ENCODE results near the gene ZNG1B.
"Not testable (repeated sequence)": the region's sequence is repeated elsewhere in the genome, so short reads cannot be mapped to it uniquely, and the experiment has no call there.

ZNG1B gene

DNA sequence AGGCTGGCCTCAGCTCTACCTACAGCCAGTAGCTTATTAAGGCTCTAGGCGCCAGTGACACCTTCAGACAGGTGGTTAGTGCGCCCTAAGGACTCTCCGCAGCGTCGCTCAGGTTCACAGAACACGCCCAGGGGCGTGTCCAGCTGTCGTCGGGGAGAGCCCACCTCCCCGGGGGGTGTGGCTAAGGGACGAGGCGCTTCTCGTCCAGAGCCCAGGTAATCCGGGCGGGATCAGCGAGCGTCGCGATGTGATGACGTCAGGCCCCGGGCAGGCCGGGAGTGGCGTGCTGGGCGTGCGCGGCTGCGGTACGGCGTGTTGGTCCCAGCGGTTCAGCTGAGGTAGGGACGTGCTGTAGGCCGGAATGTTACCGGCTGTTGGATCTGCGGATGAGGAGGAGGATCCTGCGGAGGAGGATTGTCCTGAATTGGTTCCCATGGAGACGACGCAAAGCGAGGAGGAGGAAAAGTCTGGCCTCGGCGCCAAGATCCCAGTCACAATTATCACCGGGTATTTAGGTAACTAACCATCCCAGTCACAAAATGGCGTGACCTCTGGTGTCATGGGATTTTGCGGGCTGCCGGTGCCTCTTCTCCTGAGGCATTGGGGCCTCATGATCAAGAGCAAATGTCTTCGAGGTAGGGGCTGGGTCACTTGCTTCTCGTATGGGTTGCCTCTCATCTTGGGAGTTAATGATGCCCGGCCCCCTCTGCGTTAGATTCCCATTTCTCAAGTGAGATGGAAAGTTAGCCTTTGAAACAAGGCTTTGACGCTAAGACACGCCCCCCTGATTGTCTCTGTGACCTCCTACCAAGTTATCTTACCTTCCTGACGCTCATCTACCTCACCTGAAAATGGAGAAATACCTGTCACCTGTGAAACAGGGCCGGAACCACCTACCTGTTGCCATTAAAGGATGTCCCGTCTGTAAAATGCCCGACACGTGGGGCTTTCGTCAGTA, at the start of gene ZNG1B:
Gene ZNG1B, plus strand, starts transcription at position 184 of the 958 bp plus-strand sequence. Its CDS starts 178 bp downstream, at position 362.
- DNase-seq (ENCODE audit: low read depth, low spot score): peak; percentile 57

DNA sequence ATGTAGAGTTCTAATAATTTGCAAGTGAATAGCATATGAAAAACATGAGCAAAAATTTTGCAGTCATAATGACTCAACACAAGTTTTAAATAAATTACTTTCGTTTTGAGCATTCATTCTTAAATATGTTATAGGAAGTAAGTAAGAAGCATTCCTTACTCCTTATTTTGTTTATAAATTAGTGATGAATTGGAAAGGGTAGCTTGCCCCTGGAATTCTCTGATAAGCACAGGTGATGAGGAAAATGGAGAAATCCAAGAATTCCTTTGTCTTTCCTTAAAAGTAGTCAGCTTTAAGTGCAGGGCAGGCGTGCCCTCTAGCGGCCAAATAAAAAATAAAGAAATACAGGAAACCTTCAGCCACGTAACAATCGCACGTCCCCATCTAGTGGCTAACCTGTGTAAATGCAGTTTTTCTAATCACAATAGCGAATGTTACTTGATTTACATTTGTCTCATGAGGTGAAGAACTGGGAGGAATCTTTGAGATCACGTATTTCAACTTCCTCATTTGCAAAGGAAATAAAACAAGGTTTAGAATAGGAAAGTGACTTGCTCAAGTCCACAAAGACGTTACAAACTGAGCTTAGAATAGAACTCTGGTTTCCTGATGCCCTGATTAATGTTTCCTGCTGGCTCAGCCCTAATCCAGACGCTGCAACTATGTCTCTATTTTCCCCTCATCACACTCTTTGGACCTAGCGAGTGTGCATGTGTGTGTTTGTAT, 47.2 kb upstream of the ZNG1B start:
- DNase-seq (ENCODE audit: low read depth, low spot score): peak; percentile 64

DNA sequence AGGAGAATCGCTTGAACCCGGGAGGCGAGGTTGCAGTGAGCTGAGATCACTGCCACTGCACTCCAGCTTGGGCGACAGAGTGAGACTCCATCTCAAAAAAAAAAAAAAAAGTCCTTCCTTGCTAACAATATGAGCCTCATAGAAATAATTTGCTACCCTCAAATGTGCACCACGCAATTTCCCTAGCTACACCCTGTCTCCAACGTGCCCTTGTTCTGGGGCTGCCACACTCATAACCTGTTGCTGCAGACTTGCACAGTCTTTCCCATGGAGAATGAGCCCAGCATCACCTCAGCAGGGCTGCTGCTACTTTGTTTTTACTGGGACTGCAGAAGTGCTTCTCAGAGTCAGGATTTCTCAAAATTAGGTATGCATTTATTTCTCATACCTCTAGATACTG, 46.4 kb upstream of the ZNG1B start:
- DNase-seq (ENCODE audit: low read depth, low spot score): no peak

DNA sequence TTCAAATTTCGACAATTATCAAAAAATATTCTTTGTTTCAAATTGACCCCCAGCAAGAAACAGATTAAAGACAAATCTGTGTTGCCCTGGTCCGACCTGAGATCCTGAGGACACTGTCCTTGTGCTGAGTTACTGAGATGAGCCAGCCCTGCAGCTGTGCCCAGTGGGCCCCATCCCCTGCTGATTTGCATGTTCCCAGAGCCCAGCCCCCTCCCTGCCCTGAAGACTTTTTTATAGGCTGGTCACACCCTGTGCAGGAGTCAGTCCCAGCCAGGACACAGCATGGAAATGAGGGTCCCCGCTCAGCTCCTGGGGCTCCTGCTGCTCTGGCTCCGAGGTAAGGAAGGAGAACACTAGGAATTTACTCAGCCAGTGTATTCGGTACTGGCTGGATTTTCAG, 31.4 kb upstream of the ZNG1B start:
- DNase-seq (ENCODE audit: low read depth, low spot score): no peak

DNA sequence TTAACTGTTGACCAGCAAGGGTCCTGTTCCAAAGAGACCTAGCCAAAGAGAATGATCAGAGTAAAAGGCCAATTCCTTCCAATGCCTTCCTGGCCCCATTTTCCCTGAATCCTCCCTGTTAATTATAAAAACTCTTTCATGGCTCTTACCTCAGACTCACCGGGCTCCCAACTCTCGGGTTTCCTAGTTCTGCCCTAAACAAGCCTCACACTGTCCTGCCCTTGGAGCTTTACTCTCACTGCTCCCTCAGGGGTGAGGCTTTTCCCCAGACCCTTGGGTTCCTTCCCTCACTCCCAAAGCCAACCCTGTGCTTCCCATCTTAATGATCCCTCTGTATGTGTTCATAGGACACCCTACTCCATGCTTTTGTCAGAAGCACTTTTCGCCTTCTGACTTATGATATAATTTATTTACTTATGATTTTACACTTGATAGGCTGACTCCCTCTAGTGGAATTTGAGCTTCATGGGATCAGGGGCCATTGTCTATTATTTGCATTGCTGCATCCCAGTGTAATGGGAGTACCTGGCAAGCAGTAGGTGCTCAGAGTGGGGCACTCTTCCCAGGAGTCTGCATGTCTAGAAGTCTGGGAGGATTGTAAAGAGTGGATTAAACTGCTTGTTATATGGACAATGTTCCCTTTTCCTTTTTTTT, 29.9 kb upstream of the ZNG1B start:
- no peak for DNase-seq (ENCODE audit: low read depth, low spot score)

DNA sequence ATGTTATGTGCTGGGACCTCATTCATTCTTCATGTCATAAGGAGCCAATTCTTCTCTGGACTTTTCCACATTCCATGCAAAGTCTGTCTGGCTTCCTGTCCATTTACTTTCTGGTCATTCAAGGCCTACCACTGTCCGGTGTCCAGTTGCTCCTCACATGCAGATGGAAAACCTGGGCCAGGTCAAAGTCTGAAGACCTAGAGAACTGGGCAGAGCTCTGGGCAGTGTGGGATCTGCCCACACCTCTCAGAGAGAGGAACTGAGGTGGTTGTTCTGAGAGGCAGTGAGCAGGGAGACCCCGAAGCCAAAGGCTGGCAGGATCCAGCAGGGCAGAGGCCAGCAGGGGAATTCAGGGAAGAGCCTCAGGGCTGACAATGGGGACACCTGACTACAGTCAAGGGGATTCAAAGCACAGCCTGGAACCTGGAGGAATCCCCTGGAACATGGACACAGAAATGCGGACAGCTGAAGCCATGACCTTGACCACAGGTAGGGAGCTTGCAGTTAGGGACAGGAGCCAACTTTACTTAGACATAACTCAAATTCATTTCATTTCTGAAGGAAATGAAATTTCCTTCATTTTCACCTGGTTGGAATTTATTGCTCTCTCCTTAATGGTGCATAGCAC, 25.7 kb upstream of the ZNG1B start:
- DNase-seq (ENCODE audit: low read depth, low spot score): not testable (repeated sequence)

DNA sequence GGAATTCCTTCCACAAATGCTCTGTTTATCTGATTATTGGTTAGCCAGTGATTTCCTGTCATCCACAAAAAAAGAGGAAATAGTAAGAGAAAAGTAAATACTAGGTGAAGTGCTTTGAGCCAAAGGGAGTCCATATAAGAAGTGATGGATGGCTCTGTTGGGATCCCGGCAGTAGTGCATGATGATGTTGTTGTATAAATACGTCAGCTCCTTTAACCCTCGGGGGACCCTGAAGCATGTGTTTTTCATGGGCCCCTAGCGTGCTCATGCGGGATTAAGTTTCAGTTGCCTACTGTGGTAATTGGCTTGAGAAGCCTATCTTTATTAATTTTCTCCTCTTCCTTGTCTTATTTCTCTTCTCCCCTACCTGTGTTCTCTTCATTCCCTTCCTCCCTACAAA, 24.7 kb upstream of the ZNG1B start:
- DNase-seq (ENCODE audit: low read depth, low spot score): not testable (repeated sequence)

DNA sequence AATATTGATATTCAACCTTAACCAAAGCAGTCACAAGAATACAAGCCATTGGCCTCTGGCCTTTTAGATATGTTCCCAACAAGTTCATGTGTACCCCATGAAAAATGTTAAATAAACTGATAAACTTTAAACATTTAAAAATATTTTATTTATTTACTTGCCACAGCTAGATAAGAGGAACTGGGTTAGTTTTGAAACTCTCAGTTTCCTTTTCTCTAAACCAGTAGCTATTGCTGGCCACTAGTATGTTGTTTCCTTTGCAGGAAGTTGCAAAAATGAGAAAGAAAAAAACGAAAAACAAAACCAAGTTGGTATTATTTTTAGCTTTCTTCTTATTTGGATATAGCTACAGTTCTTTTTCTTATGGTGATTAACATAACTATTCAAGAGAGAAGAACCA, 5.7 kb upstream of the ZNG1B start:
- not testable (repeated sequence) for DNase-seq (ENCODE audit: low read depth, low spot score)

DNA sequence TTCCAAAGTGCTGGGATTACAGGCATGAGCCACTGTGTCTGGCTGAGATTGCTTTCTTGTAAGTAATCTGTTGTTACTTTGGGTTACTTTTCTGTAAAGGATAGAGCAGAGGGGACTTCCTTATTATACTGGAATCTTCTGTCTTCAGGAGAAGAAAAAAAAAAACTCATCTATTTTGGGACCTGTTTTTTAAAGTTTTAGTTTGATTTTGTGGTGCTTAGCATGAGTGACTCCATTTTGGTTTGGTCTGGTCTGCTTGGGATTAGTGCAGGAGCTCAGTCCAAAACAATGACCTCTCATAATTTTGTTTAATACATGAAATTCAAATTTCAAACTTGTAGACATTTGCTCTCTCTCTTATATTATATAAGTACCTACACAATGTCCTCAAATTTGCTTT, 4.0 kb upstream of the ZNG1B start:
- DNase-seq (ENCODE audit: low read depth, low spot score): not testable (repeated sequence)

DNA sequence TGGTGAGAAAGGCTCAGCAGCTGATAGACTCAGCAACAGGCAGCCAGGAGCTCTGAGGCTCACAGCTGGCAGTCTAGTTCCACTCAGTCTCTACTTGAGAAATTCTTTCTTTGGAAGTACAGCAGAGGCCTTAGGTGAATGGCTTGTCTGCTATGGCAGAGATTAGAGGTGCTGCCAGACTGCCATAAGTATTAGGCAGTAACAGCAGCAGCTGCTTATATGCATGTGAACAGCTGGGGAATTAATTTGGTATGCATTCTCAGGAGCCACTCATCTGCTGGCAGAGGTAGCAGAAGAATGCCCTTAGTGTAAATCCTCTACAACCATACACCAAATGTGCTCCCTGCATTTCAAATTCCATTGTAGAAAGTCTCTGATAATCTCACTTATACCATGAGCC, 28.3 kb downstream of the ZNG1B start:
- not testable (repeated sequence) for DNase-seq (ENCODE audit: low read depth, low spot score)

DNA sequence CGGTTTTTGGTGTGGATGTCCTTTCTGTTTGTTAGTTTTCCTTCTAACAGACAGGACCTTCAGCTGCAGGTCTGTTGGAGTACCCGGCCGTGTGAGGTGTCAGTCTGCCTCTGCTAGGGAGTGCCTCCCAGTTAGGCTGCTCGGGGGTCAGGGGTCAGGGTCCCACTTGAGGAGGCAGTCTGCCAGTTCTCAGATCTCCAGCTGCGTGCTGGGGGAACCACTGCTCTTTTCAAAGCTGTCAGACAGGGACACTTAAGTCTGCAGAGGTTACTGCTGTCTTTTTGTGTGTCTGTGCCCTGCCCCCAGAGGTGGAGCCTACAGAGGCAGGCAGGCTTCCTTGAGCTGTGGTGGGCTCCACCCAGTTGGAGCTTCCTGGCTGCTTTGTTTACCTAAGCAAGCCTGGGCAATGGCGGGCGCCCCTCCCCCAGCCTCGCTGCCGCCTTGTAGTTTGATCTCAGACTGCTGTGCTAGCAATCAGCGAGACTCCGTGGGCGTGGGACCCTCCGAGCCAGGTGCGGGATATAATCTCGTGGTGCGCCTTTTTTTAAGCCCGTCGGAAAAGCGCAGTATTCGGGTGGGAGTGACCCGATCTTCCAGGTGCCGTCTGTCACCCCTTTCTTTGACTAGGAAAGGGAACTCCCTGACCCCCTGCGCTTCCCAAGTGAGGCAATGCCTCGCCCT, 39.3 kb downstream of the ZNG1B start:
- not testable (repeated sequence) for DNase-seq (ENCODE audit: low read depth, low spot score)

DNA sequence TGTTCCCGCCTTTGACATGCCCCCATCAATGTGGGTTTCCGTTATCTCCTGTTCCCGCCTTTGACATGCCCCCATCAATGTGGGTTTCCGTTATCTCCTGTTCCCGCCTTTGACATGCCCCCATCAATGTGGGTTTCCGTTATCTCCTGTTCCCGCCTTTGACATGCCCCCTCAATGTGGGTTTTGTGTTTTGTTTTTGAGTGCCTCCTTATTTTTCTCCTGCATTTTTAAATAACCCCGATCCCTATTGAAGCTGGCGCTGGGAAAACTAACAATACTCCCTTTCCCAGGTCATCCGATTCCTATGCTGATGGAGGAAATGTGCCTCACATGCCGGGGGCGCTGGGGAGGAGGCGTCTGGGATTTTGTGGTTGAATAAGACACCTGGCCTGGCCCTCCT, 59.0 kb downstream of the ZNG1B start:
- not testable (repeated sequence) for DNase-seq (ENCODE audit: low read depth, low spot score)

DNA sequence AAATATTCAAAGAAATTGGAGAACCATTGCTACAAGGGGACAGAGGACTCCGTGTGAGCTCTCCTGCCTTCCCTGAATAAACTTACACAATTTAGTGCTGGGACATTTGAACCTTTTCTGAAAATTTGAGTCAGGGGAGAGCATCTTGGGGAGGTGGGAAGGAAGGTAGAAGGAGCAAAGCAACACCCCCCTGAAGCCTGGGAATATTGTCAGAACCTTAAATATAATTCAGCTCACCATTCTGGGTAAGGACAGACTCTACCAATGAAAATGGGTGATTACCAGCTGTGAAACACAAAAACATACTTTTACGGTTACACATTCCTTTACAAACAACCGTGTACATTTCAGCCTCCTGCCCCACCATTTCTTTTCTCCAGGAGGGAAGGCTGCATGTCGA, 60.9 kb downstream of the ZNG1B start, which contains the start of gene FOXD4L1:
Gene FOXD4L1, plus strand, starts transcription at position 301 of the 400 bp plus-strand sequence. CDS start 592 bp downstream, outside the sequence.
- DNase-seq (ENCODE audit: low read depth, low spot score): not testable (repeated sequence)

DNA sequence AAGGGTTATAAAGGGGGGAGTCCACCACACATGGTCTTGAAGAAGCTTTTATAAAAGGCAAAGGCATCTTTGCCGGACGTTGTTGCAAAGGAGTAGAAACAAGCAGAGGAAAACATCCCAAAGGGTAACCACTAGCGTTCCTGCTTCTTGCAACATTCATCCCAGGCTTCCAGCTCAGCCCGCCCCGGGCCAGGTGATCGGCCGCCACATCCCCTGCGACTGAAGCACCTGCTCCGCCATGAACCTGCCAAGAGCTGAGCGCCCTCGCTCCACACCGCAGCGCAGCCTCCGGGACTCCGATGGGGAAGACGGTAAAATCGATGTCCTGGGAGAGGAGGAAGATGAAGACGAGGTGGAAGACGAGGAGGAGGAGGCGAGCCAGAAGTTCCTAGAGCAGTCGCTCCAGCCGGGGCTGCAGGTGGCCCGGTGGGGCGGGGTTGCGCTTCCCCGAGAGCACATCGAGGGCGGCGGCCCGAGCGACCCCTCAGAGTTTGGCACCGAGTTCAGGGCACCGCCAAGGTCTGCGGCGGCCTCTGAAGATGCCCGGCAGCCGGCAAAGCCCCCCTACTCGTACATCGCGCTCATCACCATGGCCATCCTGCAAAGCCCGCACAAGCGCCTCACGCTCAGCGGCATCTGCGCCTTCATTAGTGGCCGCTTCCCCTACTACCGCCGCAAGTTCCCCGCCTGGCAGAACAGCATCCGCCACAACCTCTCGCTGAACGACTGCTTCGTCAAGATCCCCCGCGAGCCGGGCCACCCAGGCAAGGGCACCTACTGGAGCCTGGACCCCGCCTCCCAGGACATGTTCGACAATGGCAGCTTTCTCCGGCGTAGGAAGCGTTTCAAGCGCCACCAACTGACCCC, 61.8 kb downstream of the ZNG1B start:
- DNase-seq (ENCODE audit: low read depth, low spot score): not testable (repeated sequence)

DNA sequence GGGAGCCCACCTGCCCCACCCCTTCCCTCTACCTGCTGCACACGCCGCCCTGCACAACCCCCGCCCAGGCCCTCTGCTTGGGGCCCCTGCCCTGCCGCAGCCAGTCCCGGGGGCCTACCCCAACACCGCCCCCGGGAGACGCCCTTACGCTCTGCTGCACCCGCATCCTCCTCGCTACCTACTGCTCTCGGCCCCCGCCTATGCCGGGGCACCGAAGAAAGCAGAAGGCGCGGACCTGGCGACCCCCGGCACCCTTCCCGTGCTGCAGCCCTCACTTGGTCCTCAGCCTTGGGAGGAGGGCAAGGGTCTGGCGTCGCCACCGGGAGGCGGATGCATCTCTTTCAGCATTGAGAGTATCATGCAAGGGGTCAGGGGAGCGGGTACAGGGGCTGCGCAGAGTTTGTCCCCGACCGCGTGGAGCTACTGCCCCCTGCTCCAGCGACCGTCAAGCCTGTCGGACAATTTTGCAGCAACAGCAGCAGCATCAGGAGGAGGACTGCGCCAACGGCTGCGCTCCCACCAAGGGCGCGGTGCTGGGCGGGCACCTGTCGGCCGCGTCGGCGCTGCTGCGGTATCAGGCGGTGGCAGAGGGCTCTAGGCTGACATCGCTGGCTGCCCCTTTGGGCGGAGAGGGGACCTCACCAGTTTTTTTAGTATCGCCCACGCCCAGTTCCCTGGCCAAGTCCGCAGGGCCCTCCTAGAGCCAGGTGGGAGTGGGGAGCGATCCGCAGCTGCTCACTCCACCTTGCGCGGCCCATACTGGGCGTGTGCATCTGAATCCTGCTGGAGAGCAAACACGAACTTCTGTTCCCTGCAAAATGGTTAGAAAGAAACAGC, 62.6 kb downstream of the ZNG1B start:
- DNase-seq (ENCODE audit: low read depth, low spot score): not testable (repeated sequence)

DNA sequence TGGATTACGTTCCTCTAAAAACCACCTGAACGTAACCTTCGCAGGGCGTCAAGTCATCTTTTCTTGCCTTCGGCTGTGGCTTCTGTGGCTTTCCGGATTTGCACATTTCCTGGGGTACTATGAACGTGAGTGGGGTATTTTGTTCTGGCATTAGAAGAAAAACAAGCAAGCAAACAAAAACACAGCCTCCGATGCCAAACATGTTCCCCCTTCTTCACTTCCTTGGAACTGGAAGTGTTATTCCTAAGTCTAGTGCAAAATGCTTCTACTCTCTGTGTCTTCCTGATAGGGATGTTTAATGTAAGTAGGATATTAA, 63.2 kb downstream of the ZNG1B start:
- DNase-seq (ENCODE audit: low read depth, low spot score): not testable (repeated sequence)

DNA sequence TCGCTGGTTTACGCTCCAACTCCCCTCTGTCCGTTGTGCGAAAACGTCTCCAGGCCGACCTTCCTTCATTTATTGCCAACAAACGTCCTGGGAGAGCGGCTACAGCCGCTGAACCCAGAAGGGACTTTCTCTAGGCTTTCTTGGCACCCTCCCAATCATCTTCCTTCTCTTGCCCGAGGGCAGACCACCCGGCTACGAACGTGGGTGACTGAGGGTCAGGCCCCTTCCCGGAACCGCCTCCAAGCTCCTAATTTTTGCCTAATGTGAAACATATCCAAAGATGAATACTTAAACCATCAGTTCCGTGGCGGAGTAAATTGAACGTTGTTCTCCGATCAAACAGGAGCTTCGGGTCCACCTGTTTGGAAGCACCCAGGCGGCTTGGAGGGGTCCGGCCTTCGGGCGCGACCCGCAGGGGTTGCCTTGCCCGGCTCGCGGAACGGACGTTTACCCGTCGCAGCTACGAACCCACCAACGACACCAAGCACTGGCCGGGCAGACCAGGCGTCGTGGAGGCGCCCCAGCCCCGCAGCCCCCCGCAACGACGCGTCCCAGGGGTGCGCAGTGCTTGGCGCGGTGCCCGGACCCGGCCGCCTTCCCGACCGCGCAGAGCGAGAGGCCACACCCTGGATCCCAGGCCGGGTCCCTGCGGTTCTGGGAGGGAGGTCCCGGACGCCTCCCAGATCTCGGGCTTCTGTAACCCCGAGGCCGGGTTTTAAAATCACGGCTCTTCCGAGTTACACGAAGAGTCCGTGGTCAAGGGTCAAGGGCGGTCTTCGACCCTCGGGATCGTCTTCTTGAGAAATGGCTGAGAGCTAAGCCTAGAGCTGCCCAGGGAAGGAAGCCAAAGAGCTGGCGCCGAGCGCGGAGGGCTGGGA, 65.0 kb downstream of the ZNG1B start:
- not testable (repeated sequence) for DNase-seq (ENCODE audit: low read depth, low spot score)
